Endodermal cell (in vitro differentiated cells): ENCODE results near the gene ADAMTS12. TPM values are rescaled to one million over a fixed set of nuclear protein-coding genes. Genes with fewer than 3 reads are reported as not detected.

Source experiments
- DNase-seq: peaks from one replicate; pipeline ENCODE4 v3.0.0-alpha.2; 2017
- H3K27ac ChIP-seq: 2 replicates; pipeline ENCODE4 v1.5.1; 2013; ENCODE audit warnings: mild to moderate bottlenecking, low read depth, low read length, moderate library complexity
- H3K27me3 ChIP-seq: 2 replicates; pipeline ENCODE4 v1.6.1; 2013; ENCODE audit warnings: mild to moderate bottlenecking, low read length, moderate library complexity; ENCODE audit not compliant: insufficient read depth, control insufficient read depth, poor library complexity, severe bottlenecking
- H3K36me3 ChIP-seq: 2 replicates; pipeline ENCODE4 v1.7.0; 2013; ENCODE audit warnings: mild to moderate bottlenecking, low read length, moderate library complexity; ENCODE audit not compliant: control insufficient read depth, insufficient read depth
- H3K4me1 ChIP-seq: one replicate; pipeline ENCODE4 v1.7.0; 2013; ENCODE audit warnings: low read length; ENCODE audit not compliant: control insufficient read depth, insufficient read depth
- H3K4me3 ChIP-seq: 2 replicates; pipeline ENCODE4 v1.5.1; 2013; ENCODE audit warnings: mild to moderate bottlenecking, low read length, moderate library complexity
- H3K9ac ChIP-seq: 2 replicates; pipeline ENCODE4 v1.6.1; 2013; ENCODE audit warnings: mild to moderate bottlenecking, low read length, moderate library complexity; ENCODE audit not compliant: poor library complexity, severe bottlenecking; ENCODE audit errors: extremely low read depth
- H3K9me3 ChIP-seq: 2 replicates; pipeline ENCODE4 v1.6.1; 2013; ENCODE audit warnings: mild to moderate bottlenecking, low read length, moderate library complexity; ENCODE audit not compliant: control insufficient read depth
- H3K27ac Mint-ChIP-seq: 2 replicates; pipeline ENCODE4 v1.8.0; 2020; ENCODE audit warnings: mixed read lengths
- H3K27me3 Mint-ChIP-seq: 2 replicates; pipeline ENCODE4 v1.8.0; 2021; ENCODE audit warnings: mild to moderate bottlenecking, mixed read lengths; ENCODE audit not compliant: insufficient read depth
- H3K36me3 Mint-ChIP-seq: 2 replicates; pipeline ENCODE4 v1.8.0; 2020; ENCODE audit warnings: low read depth, mixed read lengths
- H3K4me1 Mint-ChIP-seq: 2 replicates; pipeline ENCODE4 v1.8.0; 2020; ENCODE audit warnings: mixed read lengths
- H3K4me3 Mint-ChIP-seq: 2 replicates; pipeline ENCODE4 v1.8.0; 2020; ENCODE audit warnings: mild to moderate bottlenecking, moderate library complexity, mixed read lengths
- H3K9me3 Mint-ChIP-seq: 2 replicates; pipeline ENCODE4 v1.8.0; 2020; ENCODE audit warnings: mild to moderate bottlenecking, mixed read lengths
- WGBS, 2 experiments: methylation state at CpG; one replicate each; pipeline versions ENCODE4 v1.1.5 to v1.1.7; 2013; ENCODE audit warnings: missing lambda C conversion rate in 2 of 2, mixed read lengths in 1 of 2; ENCODE audit not compliant: insufficient coverage in 1 of 2, insufficient read length in 1 of 2; 5-methylcytosine and 5-hydroxymethylcytosine counted together
- total RNA-seq, 2 donors: library from RNA; stranded (reverse); fragmentation: NEBNext Ultra II Directional in 1 of 2; extraction: Animal tissue kit (Norgen Biotek cat#: 25700) in 1 of 2; gene quantifications; 2 replicates in 1 of 2; 3 replicates in 1 of 2; pipeline ENCODE4 v1.2.1, GENCODE V29; 2021
- TF ChIP-seq, protein P1 (sequence below): fragments of 200-600 bp; sonication (generic); conservative IDR thresholded peaks from 2 replicates; pipeline ENCODE4 v1.5.0; 2021; ENCODE audit warnings: antibody characterized with exemption, mild to moderate bottlenecking

The ADAMTS12 gene
- total RNA-seq, 2 donors from 2014 or later: 80.2 to 123 TPM

DNA sequence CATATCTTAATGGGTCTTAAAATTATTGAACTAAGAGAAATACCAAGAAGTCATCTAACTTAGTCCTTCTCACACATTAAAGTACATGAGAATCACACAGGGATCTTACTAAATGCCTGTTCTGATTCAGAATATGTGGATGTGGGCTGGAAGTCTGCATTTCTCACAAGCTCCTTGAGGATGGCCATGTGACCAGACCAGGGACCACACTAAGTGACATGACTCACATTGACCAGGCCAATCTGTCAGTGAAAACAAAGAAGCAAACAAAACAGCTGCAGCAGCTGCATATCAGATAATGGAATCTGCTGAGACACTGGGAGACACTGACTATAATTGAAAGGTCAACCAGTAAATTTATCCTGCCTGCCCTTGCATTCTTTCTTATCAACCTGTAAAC, 110.5 kb downstream of the ADAMTS12 start:
- H3K27me3 Mint-ChIP-seq: no peaks in the 10 kb centered on the region
- Histone ChIP-seq H3K27me3 (no peaks in the 10 kb centered on the region), H3K9me3 (peaks cover 19% of the 10 kb centered on the region), H3K9ac (no peak overlapping the region), H3K4me3 (no peak overlapping the region), H3K27ac (no peak overlapping the region), H3K4me1 (no peaks in the 10 kb centered on the region), H3K36me3 (no peaks in the 10 kb centered on the region)
- H3K4me3 Mint-ChIP-seq: no peak overlapping the region
- H3K9me3 Mint-ChIP-seq: peaks cover 23% of the 10 kb centered on the region
- no peak overlapping the region for H3K27ac Mint-ChIP-seq
- H3K36me3 Mint-ChIP-seq: peaks cover 18% of the 10 kb centered on the region
- no peak for DNase-seq
- TF ChIP-seq, protein P1, sequence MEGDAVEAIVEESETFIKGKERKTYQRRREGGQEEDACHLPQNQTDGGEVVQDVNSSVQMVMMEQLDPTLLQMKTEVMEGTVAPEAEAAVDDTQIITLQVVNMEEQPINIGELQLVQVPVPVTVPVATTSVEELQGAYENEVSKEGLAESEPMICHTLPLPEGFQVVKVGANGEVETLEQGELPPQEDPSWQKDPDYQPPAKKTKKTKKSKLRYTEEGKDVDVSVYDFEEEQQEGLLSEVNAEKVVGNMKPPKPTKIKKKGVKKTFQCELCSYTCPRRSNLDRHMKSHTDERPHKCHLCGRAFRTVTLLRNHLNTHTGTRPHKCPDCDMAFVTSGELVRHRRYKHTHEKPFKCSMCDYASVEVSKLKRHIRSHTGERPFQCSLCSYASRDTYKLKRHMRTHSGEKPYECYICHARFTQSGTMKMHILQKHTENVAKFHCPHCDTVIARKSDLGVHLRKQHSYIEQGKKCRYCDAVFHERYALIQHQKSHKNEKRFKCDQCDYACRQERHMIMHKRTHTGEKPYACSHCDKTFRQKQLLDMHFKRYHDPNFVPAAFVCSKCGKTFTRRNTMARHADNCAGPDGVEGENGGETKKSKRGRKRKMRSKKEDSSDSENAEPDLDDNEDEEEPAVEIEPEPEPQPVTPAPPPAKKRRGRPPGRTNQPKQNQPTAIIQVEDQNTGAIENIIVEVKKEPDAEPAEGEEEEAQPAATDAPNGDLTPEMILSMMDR: no peak
- peaks cover 2% of the 10 kb centered on the region for H3K4me1 Mint-ChIP-seq

DNA sequence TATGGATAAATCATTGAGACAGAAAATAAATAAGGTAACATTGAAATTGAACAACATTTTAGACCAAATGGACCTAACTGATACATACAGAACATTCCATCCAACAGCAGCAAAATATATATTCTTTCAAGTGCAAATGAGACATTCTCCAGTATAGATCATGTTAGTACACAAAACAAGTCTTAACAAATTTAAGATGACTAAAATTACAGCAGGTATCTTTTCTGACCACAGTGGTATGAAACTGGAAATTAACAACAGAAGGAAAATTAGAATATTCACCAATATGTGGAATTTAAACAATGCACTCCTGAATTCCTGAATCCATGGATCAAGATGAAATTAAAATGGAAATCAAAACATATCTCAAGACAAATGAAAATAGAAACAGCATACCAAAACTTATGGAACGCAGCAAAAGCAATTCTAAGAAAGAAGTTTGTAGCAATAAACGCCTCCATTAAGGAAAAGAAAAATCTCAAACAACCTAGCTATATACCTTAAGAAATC, 115.6 kb downstream of the ADAMTS12 start:
- Mint-ChIP-seq H3K27me3 (peaks cover 15% of the 10 kb centered on the region), H3K27ac (no peak overlapping the region), H3K4me3 (no peak overlapping the region), H3K9me3 (peaks cover 13% of the 10 kb centered on the region), H3K4me1 (peaks cover 15% of the 10 kb centered on the region), H3K36me3 (peaks cover 3% of the 10 kb centered on the region)
- 86% methylated on average over 2 of the region's 2 CpGs; no CpG with 5 or more reads in 1 of the 2 experiments for WGBS, 2 experiments
- Histone ChIP-seq H3K9ac (no peak overlapping the region), H3K36me3 (no peaks in the 10 kb centered on the region), H3K4me1 (no peaks in the 10 kb centered on the region), H3K27ac (no peak overlapping the region), H3K4me3 (no peak overlapping the region), H3K27me3 (peaks cover 17% of the 10 kb centered on the region), H3K9me3 (peaks cover 7% of the 10 kb centered on the region)
- DNase-seq: no peak
- TF ChIP-seq, protein P1: no peak

DNA sequence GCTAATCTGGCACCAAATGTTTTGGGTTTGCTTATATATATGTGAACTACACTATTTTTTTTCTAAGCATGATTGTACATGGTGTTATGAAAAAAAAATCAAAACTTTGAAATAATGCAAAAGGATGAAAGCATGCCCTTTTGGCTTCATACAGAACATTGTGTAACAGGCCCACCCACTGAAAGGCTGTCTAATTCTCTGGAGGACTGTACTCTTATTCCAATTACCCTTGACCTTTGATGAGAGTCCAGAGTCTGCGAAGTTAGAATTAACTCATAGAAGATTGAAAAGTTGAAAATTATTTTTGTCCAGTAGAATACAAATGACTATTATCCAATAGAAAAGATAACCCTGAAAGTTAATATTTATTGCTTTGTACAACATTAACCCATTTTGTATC, 117.4 kb downstream of the ADAMTS12 start:
- H3K9ac ChIP-seq: no peak overlapping the region
- no peaks in the 10 kb centered on the region for H3K36me3 ChIP-seq
- TF ChIP-seq, protein P1: no peak
- no peak overlapping the region for H3K4me3 ChIP-seq
- H3K27me3 ChIP-seq: peaks cover 36% of the 10 kb centered on the region
- Mint-ChIP-seq H3K36me3 (peaks cover 3% of the 10 kb centered on the region), H3K4me1 (peaks cover 18% of the 10 kb centered on the region), H3K27me3 (peaks cover 32% of the 10 kb centered on the region), H3K27ac (no peak overlapping the region), H3K9me3 (peaks cover 13% of the 10 kb centered on the region), H3K4me3 (no peak overlapping the region)
- DNase-seq: no peak
- H3K9me3 ChIP-seq: peaks cover 7% of the 10 kb centered on the region
- no peak overlapping the region for H3K27ac ChIP-seq
- no CpG with 5 or more reads among the region's 1 CpG for WGBS, 2 experiments
- H3K4me1 ChIP-seq: no peaks in the 10 kb centered on the region
